Endothelial cell of umbilical vein (primary cell): Measurements from ENCODE around the gene OR10Z1. TPM values are rescaled to one million over a fixed set of nuclear protein-coding genes. Genes with fewer than 3 reads are reported as not detected.

Source experiments
- BruUV-seq: library from RNA; stranded (reverse); fragments of 400-500 nt; replicated peaks from 2 replicates; lab custom pipeline; 2021; lab: Mats Ljungman, UMichigan
- CTCF ChIA-PET: fragments of 300-600, 350-600 bp; sonication (Branson Sonifier 250); formaldehyde crosslinking; loops from one replicate; lab custom pipeline; 2021; ENCODE audit warnings: antibody characterized with exemption, inconsistent platforms; lab: Charles Lee
- POLR2A ChIA-PET: fragments of 300-600, 350-600 bp; sonication (Branson Sonifier 250); formaldehyde crosslinking; loops from one replicate; lab custom pipeline; 2021; ENCODE audit warnings: antibody characterized with exemption, inconsistent platforms; lab: Charles Lee
- DNase-seq: peaks from one replicate; pipeline ENCODE4 v3.0.0-alpha.2; 2011; ENCODE audit warnings: low read depth, low spot score
- FAIRE-seq: peaks from 2 replicates; lab custom pipeline; 2011; peaks lifted over from hg19 to GRCh38; lab: Jason Lieb, UNC
- H2AFZ ChIP-seq: 2 replicates; pipeline ENCODE4 v1.6.0; 2012; ENCODE audit warnings: low read depth, low read length, control low read depth, inconsistent platforms
- H3K27ac ChIP-seq: 2 replicates; pipeline ENCODE4 v1.5.1; 2011; ENCODE audit warnings: low read depth, mild to moderate bottlenecking, control low read depth, low read length, moderate library complexity; ENCODE audit not compliant: insufficient read depth
- H3K27me3 ChIP-seq, 2 experiments: 2 replicates each; pipeline versions ENCODE4 v1.6.0 to v1.6.1; 2011; ENCODE audit warnings: low read length in 2 of 2, mixed read lengths in 1 of 2; ENCODE audit not compliant: control insufficient read depth in 2 of 2, insufficient read depth in 2 of 2
- H3K36me3 ChIP-seq, 2 experiments: 2 replicates in 1 of 2; 3 replicates in 1 of 2; pipeline ENCODE4 v1.5.1; 2011; ENCODE audit warnings: low read length in 2 of 2, mild to moderate bottlenecking in 1 of 2, moderate library complexity in 1 of 2; ENCODE audit not compliant: control insufficient read depth in 2 of 2, insufficient read depth in 2 of 2; ENCODE audit errors: extremely low read depth in 1 of 2
- H3K4me1 ChIP-seq: 3 replicates; pipeline ENCODE4 v1.5.1; 2011; ENCODE audit warnings: mild to moderate bottlenecking, low read length; ENCODE audit not compliant: control insufficient read depth, insufficient read depth; ENCODE audit errors: extremely low read depth
- H3K4me2 ChIP-seq: 2 replicates; pipeline ENCODE4 v1.6.1; 2011; ENCODE audit warnings: low read length, control low read depth, mixed read lengths; ENCODE audit not compliant: insufficient read depth
- H3K4me3 ChIP-seq, 3 experiments: fragments of 200-600 bp in 1 of 3; sonication (generic), shearing (Covaris generic) in 1 of 3; replicated peaks in 1 of 3; 2 replicates each; pipeline ENCODE4 v1.5.1; 2011 to 2016; ENCODE audit warnings: control low read depth in 3 of 3, low read length in 3 of 3, mild to moderate bottlenecking in 2 of 3, inconsistent platforms in 1 of 3, low read depth in 1 of 3, moderate library complexity in 1 of 3; ENCODE audit not compliant: insufficient read depth in 1 of 3
- H3K79me2 ChIP-seq: 2 replicates; pipeline ENCODE4 v1.6.0; 2012; ENCODE audit warnings: low read length, inconsistent platforms; ENCODE audit not compliant: control insufficient read depth, insufficient read depth
- H3K9ac ChIP-seq: replicated peaks from 2 replicates; pipeline ENCODE3; 2011; ENCODE audit warnings: low read length, control low read depth; ENCODE audit not compliant: insufficient read depth; ENCODE audit errors: extremely low read depth
- H3K9me1 ChIP-seq: replicated peaks from 3 replicates; pipeline ENCODE4 v1.6.0; 2011; ENCODE audit warnings: mild to moderate bottlenecking, low read length; ENCODE audit not compliant: control insufficient read depth, insufficient read depth; ENCODE audit errors: extremely low read depth
- H3K9me3 ChIP-seq: replicated peaks from 2 replicates; pipeline ENCODE4 v1.5.1; 2012; ENCODE audit warnings: low read length, inconsistent platforms; ENCODE audit not compliant: control insufficient read depth, insufficient read depth
- H4K20me1 ChIP-seq: replicated peaks from 2 replicates; pipeline ENCODE3; 2011; ENCODE audit warnings: mild to moderate bottlenecking, low read length; ENCODE audit not compliant: control insufficient read depth, insufficient read depth; ENCODE audit errors: extremely low read depth
- CTCF ChIP-seq, 2 donors: IDR thresholded peaks; 1 replicate in 1 of 2; 2 replicates in 1 of 2; pipeline ENCODE4 v1.5.1; 2011; ENCODE audit warnings: low read length in 2 of 2, mild to moderate bottlenecking in 2 of 2, moderate library complexity in 2 of 2, control low read depth in 1 of 2, inconsistent platforms in 1 of 2, low read depth in 1 of 2; ENCODE audit not compliant: insufficient read depth in 1 of 2; ENCODE audit errors: extremely low read depth in 1 of 2
- EZH2 ChIP-seq: IDR thresholded peaks from 2 replicates; pipeline ENCODE4 v1.6.1; 2012; ENCODE audit warnings: borderline replicate concordance, low read depth, mild to moderate bottlenecking, moderate library complexity, low read length, inconsistent platforms; ENCODE audit not compliant: severe bottlenecking
- FOS ChIP-seq: IDR thresholded peaks from 2 replicates; pipeline ENCODE4 v1.6.1; 2011; ENCODE audit warnings: mild to moderate bottlenecking, low read length, moderate library complexity, borderline replicate concordance; ENCODE audit not compliant: insufficient read depth
- GATA2 ChIP-seq: IDR thresholded peaks from 2 replicates; pipeline ENCODE4 v1.7.0; 2011; ENCODE audit warnings: low read depth, mild to moderate bottlenecking, moderate library complexity, mixed read lengths, low read length; ENCODE audit not compliant: insufficient read length, insufficient read depth
- JUN ChIP-seq: IDR thresholded peaks from 2 replicates; pipeline ENCODE4 v1.6.1; 2011; ENCODE audit warnings: borderline replicate concordance, low read depth; ENCODE audit not compliant: insufficient read length, insufficient read depth
- MAX ChIP-seq: IDR thresholded peaks from 2 replicates; pipeline ENCODE4 v1.6.1; 2011; ENCODE audit not compliant: insufficient read depth, insufficient read length
- MYC ChIP-seq: IDR thresholded peaks from one replicate; pipeline ENCODE4 v1.6.1; 2011; ENCODE audit warnings: mild to moderate bottlenecking, low read depth, low read length
- POLR2A ChIP-seq: IDR thresholded peaks from 2 replicates; pipeline ENCODE4 v1.6.1; 2012; ENCODE audit warnings: low read depth, mild to moderate bottlenecking, control low read depth, low read length
- POLR2AphosphoS5 ChIP-seq: IDR thresholded peaks from 2 replicates; pipeline ENCODE4 v1.6.1; 2012; ENCODE audit warnings: low read depth, mild to moderate bottlenecking, control low read depth, low read length, moderate library complexity; ENCODE audit not compliant: insufficient read depth
- dilution Hi-C: fragments of 300-500 bp; cut with MboI; formaldehyde crosslinking; loops from one replicate; pipeline ENCODE4 v1.15.0; 2019; ENCODE audit warnings: low sequenced_read_pairs; ENCODE audit not compliant: extremely low pct_ligation_motif_present
- intact Hi-C: fragments of 100-400 bp; cut with micrococcal nuclease; formaldehyde crosslinking; loops from one replicate; pipeline ENCODE4 v1.10.0; 2022
- polyA plus RNA-seq, 4 experiments: library from polyadenylated mRNA; depleted of rRNA in 3 of 4; stranded (reverse) in 3 of 4; unstranded in 1 of 4; fragments of >200 nt; gene quantifications; 2 replicates each; pipeline versions ENCODE4 v1.2.1 to v1.2.3, GENCODE V29; 2011 to 2012; ENCODE audit warnings: missing spikeins in 1 of 4
- total RNA-seq: library from RNA; stranded (reverse); gene quantifications from 2 replicates; pipeline ENCODE4 v1.2.3, GENCODE V29; 2021

OR10Z1 gene
- total and polyA plus RNA-seq, 2 donors (not counting 3 experiments of a cell fraction or from before 2014, with no cell fraction given): not detected

GRCh38 chr1:158586942-158587341, 18.1 kb upstream of the OR10Z1 start:
- Histone ChIP-seq H3K4me2 (no peak overlapping the region), H2AFZ (no peak overlapping the region), H3K4me3 (no peak overlapping the region), H3K36me3 (no peaks in the 10 kb centered on the region), H3K79me2 (no peaks in the 10 kb centered on the region), H4K20me1 (no peaks in the 10 kb centered on the region), H3K9me1 (no peaks in the 10 kb centered on the region), H3K27ac (no peak overlapping the region), H3K9me3 (no peaks in the 10 kb centered on the region), H3K27me3 (no peaks in the 10 kb centered on the region), H3K4me1 (no peaks in the 10 kb centered on the region), H3K9ac (no peak overlapping the region)
- no TSS peak for BruUV-seq
- no peak for DNase-seq
- FAIRE-seq: no peak
- TF ChIP-seq CTCF (IDR thresholded peaks at IDR 0.05; ENCODE audit: extremely low read depth in 1 of 2, insufficient read depth in 1 of 2, low read depth in 1 of 2, low read length in 2 of 2) (no peak), EZH2 (no peak), POLR2A (no peak), GATA2 (no peak), MAX (no peak), POLR2AphosphoS5 (no peak), FOS (no peak), JUN (no peak), MYC (no peak)
- dilution Hi-C loops: no loop called here
- intact Hi-C loops: no loop called here
- ChIA-PET CTCF (no interaction called here), POLR2A (no interaction called here)
